CD8-positive, alpha-beta memory T cell (primary cell): ENCODE data around the gene CSTA. TPM values are rescaled to one million over a fixed set of nuclear protein-coding genes. Genes with fewer than 3 reads are reported as not detected.

Source experiments
- CTCF ChIA-PET: fragments of 350-600 bp; sonication (Branson Sonifier 250); formaldehyde crosslinking; loops from one replicate; lab custom pipeline; 2021; ENCODE audit warnings: antibody characterized with exemption; lab: Charles Lee
- POLR2A ChIA-PET: fragments of 350-600 bp; sonication (Branson Sonifier 250); formaldehyde crosslinking; loops from one replicate; lab custom pipeline; 2021; ENCODE audit warnings: antibody characterized with exemption; lab: Charles Lee
- DNase-seq, 5 donors: peaks; one replicate each; pipeline versions ENCODE4 v3.0.0 to v3.0.0-alpha.2; 2020 to 2022; ENCODE audit warnings: mixed read lengths in 1 of 5
- H3K27ac ChIP-seq: one replicate; pipeline ENCODE4 v1.7.0; 2013; ENCODE audit warnings: low read depth, mild to moderate bottlenecking, low read length, moderate library complexity
- H3K27me3 ChIP-seq: 2 replicates; pipeline ENCODE4 v1.7.0; 2013; ENCODE audit warnings: low read length, mild to moderate bottlenecking; ENCODE audit not compliant: insufficient read depth, poor library complexity, severe bottlenecking
- H3K36me3 ChIP-seq: 2 replicates; pipeline ENCODE4 v1.7.0; 2013; ENCODE audit warnings: mild to moderate bottlenecking, low read length, moderate library complexity; ENCODE audit not compliant: insufficient read depth
- H3K4me1 ChIP-seq: 2 replicates; pipeline ENCODE4 v1.7.0; 2013; ENCODE audit warnings: mild to moderate bottlenecking, low read length, moderate library complexity; ENCODE audit not compliant: insufficient read depth
- H3K4me3 ChIP-seq: 2 replicates; pipeline ENCODE4 v1.7.0; 2013; ENCODE audit warnings: mild to moderate bottlenecking, low read length
- H3K9me3 ChIP-seq: 2 replicates; pipeline ENCODE4 v1.7.0; 2013; ENCODE audit warnings: mild to moderate bottlenecking, low read length
- H3K27ac Mint-ChIP-seq, 8 donors: one replicate each; pipeline ENCODE4 v1.8.0; 2020 to 2021; ENCODE audit warnings: mixed read lengths in 8 of 8, mild to moderate bottlenecking in 6 of 8, inconsistent platforms in 3 of 8, moderate library complexity in 3 of 8
- H3K27me3 Mint-ChIP-seq, 2 donors: one replicate each; pipeline ENCODE4 v1.8.0; 2020 to 2021; ENCODE audit warnings: mixed read lengths in 2 of 2, mild to moderate bottlenecking in 1 of 2, moderate library complexity in 1 of 2
- H3K36me3 Mint-ChIP-seq, 3 donors: one replicate each; pipeline ENCODE4 v1.8.0; 2020 to 2021; ENCODE audit warnings: mixed read lengths in 3 of 3, inconsistent platforms in 1 of 3, mild to moderate bottlenecking in 1 of 3
- H3K4me1 Mint-ChIP-seq, 3 donors: one replicate each; pipeline ENCODE4 v1.8.0; 2020 to 2021; ENCODE audit warnings: mixed read lengths in 3 of 3, inconsistent platforms in 1 of 3, mild to moderate bottlenecking in 1 of 3
- H3K4me3 Mint-ChIP-seq, 7 donors: one replicate each; pipeline ENCODE4 v1.8.0; 2020 to 2021; ENCODE audit warnings: mixed read lengths in 7 of 7, mild to moderate bottlenecking in 6 of 7, moderate library complexity in 4 of 7, inconsistent platforms in 2 of 7
- H3K9me3 Mint-ChIP-seq, 5 donors: one replicate each; pipeline ENCODE4 v1.8.0; 2020 to 2022; ENCODE audit warnings: mixed read lengths in 5 of 5, mild to moderate bottlenecking in 3 of 5, moderate library complexity in 2 of 5, inconsistent platforms in 1 of 5
- polyA plus RNA-seq: library from polyadenylated mRNA; unstranded; fragments of 300-500 nt; fragmentation: Illumina TruSeq; gene quantifications from one replicate; pipeline ENCODE4 v1.2.3, GENCODE V29; 2021
- total RNA-seq, 2 experiments: library from RNA; stranded (reverse); gene quantifications; one replicate each; pipeline ENCODE4 v1.2.3, GENCODE V29; 2021

The CSTA gene
- total and polyA plus RNA-seq, 3 experiments from 2014 or later, result 0.31 TPM; not detected in 2

- DNase-seq, result no peak
- H3K4me3 Mint-ChIP-seq, result no peak overlapping the region
- no peak overlapping the region for H3K4me3 ChIP-seq
- H3K27me3 Mint-ChIP-seq, result no peaks in the 10 kb centered on the region
- H3K4me1 Mint-ChIP-seq, result no peaks in the 10 kb centered on the region
- peaks cover 3 to 80% (median 16%) of the 10 kb centered on the region in 3 donors for H3K36me3 Mint-ChIP-seq
- H3K9me3 ChIP-seq, result no peaks in the 10 kb centered on the region
- no peaks in the 10 kb centered on the region for H3K9me3 Mint-ChIP-seq
- no peak overlapping the region for H3K27ac Mint-ChIP-seq
- ChIA-PET POLR2A (no interaction called here), CTCF (no interaction called here)
- H3K36me3 ChIP-seq, result peaks cover 14% of the 10 kb centered on the region
- H3K27me3 ChIP-seq, result no peaks in the 10 kb centered on the region
- no peak overlapping the region for H3K27ac ChIP-seq
- H3K4me1 ChIP-seq, result no peaks in the 10 kb centered on the region
Measured at GRCh38 chr3:122366379-122366749, 41.3 kb downstream of the CSTA start.

- DNase-seq, result no peak
- Mint-ChIP-seq H3K4me3 (no peak overlapping the region), H3K36me3 (peaks cover 0 to 39% (median 12%) of the 10 kb centered on the region in 3 donors), H3K27me3 (no peaks in the 10 kb centered on the region), H3K27ac (peak overlapping the region in 1 of 8 donors; percentile 19), H3K4me1 (peaks cover 0 to 7% (median 0%) of the 10 kb centered on the region in 3 donors), H3K9me3 (no peaks in the 10 kb centered on the region)
- POLR2A ChIA-PET, result no interaction called here
- Histone ChIP-seq H3K4me3 (no peak overlapping the region), H3K27ac (no peak overlapping the region), H3K4me1 (no peaks in the 10 kb centered on the region), H3K9me3 (no peaks in the 10 kb centered on the region), H3K27me3 (no peaks in the 10 kb centered on the region), H3K36me3 (peaks cover 4% of the 10 kb centered on the region)
- CTCF ChIA-PET, result no interaction called here
Measured at GRCh38 chr3:122374034-122374433, 49.0 kb downstream of the CSTA start.

- Histone ChIP-seq H3K4me3 (no peak overlapping the region), H3K27me3 (no peaks in the 10 kb centered on the region), H3K36me3 (no peaks in the 10 kb centered on the region), H3K27ac (no peak overlapping the region), H3K9me3 (no peaks in the 10 kb centered on the region), H3K4me1 (peaks cover 7% of the 10 kb centered on the region)
- Mint-ChIP-seq H3K27ac (no peak overlapping the region), H3K36me3 (peaks cover 0 to 21% (median 4%) of the 10 kb centered on the region in 3 donors), H3K4me1 (peaks cover 10 to 20% (median 13%) of the 10 kb centered on the region in 3 donors), H3K9me3 (no peaks in the 10 kb centered on the region), H3K27me3 (no peaks in the 10 kb centered on the region), H3K4me3 (no peak overlapping the region)
- POLR2A ChIA-PET, result no interaction called here
- no peak for DNase-seq
- CTCF ChIA-PET, result no interaction called here
Measured at GRCh38 chr3:122377975-122378374, 52.9 kb downstream of the CSTA start.

GRCh38 chr3:122382888-122383666 is 58.0 kb downstream of the CSTA start, which contains the start of gene MIX23:
TSS of gene MIX23 (minus strand) at chr3:122383231. CDS start at chr3:122383224, 7 bp downstream.
- H3K27ac Mint-ChIP-seq, result peak within 1 kb of the TSS; percentile 92 to 99 (median 96)
- H3K4me3 ChIP-seq, result peak within 1 kb of the TSS; percentile 74

GRCh38 chr3:122383771-122384697 is 59.0 kb downstream of the CSTA start, which contains the start of gene FAM162A:
TSS of gene FAM162A (plus strand) at chr3:122384182. CDS start at chr3:122384266, 84 bp downstream.
- H3K4me3 Mint-ChIP-seq, result peak within 1 kb of the TSS; percentile 90 to 98 (median 95)
- CTCF ChIA-PET, result interaction anchor here (0.6 to 2.8 kb wide), 21 partner anchors 8 to 838 kb away, joined by 3 to 19 read pairs (median 4); partner anchors contain the start of genes HSPBAP1, KPNA1, PARP14 and POLQ
- Histone ChIP-seq H3K27ac (peak within 1 kb of the TSS; percentile 82), H3K27me3 (no peaks in the 10 kb centered on the region), H3K4me1 (peaks cover 30% of the 10 kb centered on the region), H3K9me3 (no peaks in the 10 kb centered on the region), H3K4me3 (peak within 1 kb of the TSS; percentile 74), H3K36me3 (no peaks in the 10 kb centered on the region)
- DNase-seq, result peak; percentile 90 to 94 (median 92)
- H3K9me3 Mint-ChIP-seq, result no peaks in the 10 kb centered on the region
- H3K36me3 Mint-ChIP-seq, result peaks cover 0 to 26% (median 8%) of the 10 kb centered on the region in 3 donors
- H3K4me1 Mint-ChIP-seq, result peaks cover 39 to 58% (median 55%) of the 10 kb centered on the region in 3 donors
- POLR2A ChIA-PET, result interaction anchor here (0.5 to 2.7 kb wide), 14 partner anchors 9 to 1109 kb away, joined by 3 to 45 read pairs (median 4); partner anchors contain the start of genes DTX3L, HSPBAP1, KPNA1 and PARP9
- peak within 1 kb of the TSS; percentile 92 to 99 (median 96) for H3K27ac Mint-ChIP-seq
- no peaks in the 10 kb centered on the region for H3K27me3 Mint-ChIP-seq

More at GRCh38 chr3:122382888-122383666, 58.0 kb downstream of the CSTA start, which contains the start of gene MIX23:
- H3K4me1 Mint-ChIP-seq, result peaks cover 36 to 53% (median 51%) of the 10 kb centered on the region in 3 donors
- no peaks in the 10 kb centered on the region for H3K27me3 Mint-ChIP-seq
- no peaks in the 10 kb centered on the region for H3K36me3 ChIP-seq
- H3K9me3 ChIP-seq, result no peaks in the 10 kb centered on the region
- H3K27me3 ChIP-seq, result no peaks in the 10 kb centered on the region
- H3K4me1 ChIP-seq, result peaks cover 30% of the 10 kb centered on the region
- no peaks in the 10 kb centered on the region for H3K9me3 Mint-ChIP-seq
- H3K36me3 Mint-ChIP-seq, result peaks cover 0 to 24% (median 4%) of the 10 kb centered on the region in 3 donors
- ChIA-PET POLR2A (interaction anchor here (0.6 to 2.7 kb wide), 8 partner anchors 29 to 1203 kb away, joined by 3 to 45 read pairs (median 4); partner anchors contain the start of genes DTX3L, HSPBAP1, KPNA1 and PARP14), CTCF (interaction anchor here (1.0 to 2.4 kb wide), 4 partner anchors 10 to 837 kb away, joined by 3 to 14 read pairs (median 6); partner anchors contain the start of gene POLQ)
- DNase-seq, result peak; percentile 73 to 88 (median 80)
- H3K4me3 Mint-ChIP-seq, result peak within 1 kb of the TSS; percentile 90 to 98 (median 95)
- H3K27ac ChIP-seq, result peak within 1 kb of the TSS; percentile 82

GRCh38 chr3:122387709-122388108 is 62.7 kb downstream of the CSTA start:
- DNase-seq, result no peak
- no peaks in the 10 kb centered on the region for H3K27me3 Mint-ChIP-seq
- peaks cover 0 to 25% (median 8%) of the 10 kb centered on the region in 3 donors for H3K36me3 Mint-ChIP-seq
- no peaks in the 10 kb centered on the region for H3K36me3 ChIP-seq
- no peaks in the 10 kb centered on the region for H3K9me3 ChIP-seq
- no peaks in the 10 kb centered on the region for H3K27me3 ChIP-seq
- POLR2A ChIA-PET, result no interaction called here
- no peaks in the 10 kb centered on the region for H3K9me3 Mint-ChIP-seq
- H3K4me1 ChIP-seq, result peaks cover 23% of the 10 kb centered on the region
- H3K4me1 Mint-ChIP-seq, result peaks cover 30 to 49% (median 48%) of the 10 kb centered on the region in 3 donors
- peak overlapping the region in 1 of 7 donors; percentile 23 for H3K4me3 Mint-ChIP-seq
- H3K27ac ChIP-seq, result no peak overlapping the region
- CTCF ChIA-PET, result no interaction called here
- no peak overlapping the region for H3K27ac Mint-ChIP-seq
- no peak overlapping the region for H3K4me3 ChIP-seq

- Histone ChIP-seq H3K4me3 (no peak overlapping the region), H3K4me1 (peaks cover 23% of the 10 kb centered on the region), H3K9me3 (no peaks in the 10 kb centered on the region), H3K36me3 (no peaks in the 10 kb centered on the region), H3K27ac (no peak overlapping the region), H3K27me3 (no peaks in the 10 kb centered on the region)
- no peaks in the 10 kb centered on the region for H3K9me3 Mint-ChIP-seq
- no peak for DNase-seq
- peaks cover 20 to 43% (median 35%) of the 10 kb centered on the region in 3 donors for H3K4me1 Mint-ChIP-seq
- ChIA-PET POLR2A (interaction anchor here (0.7 kb wide), 2 partner anchors 24 to 674 kb away, joined by 3 to 8 read pairs; no protein-coding TSS in a partner anchor), CTCF (interaction anchor here (1.0 to 1.7 kb wide), 2 partner anchors 19 to 290 kb away, joined by 3 to 7 read pairs; no protein-coding TSS in a partner anchor)
- H3K36me3 Mint-ChIP-seq, result peaks cover 0 to 26% (median 8%) of the 10 kb centered on the region in 3 donors
- no peaks in the 10 kb centered on the region for H3K27me3 Mint-ChIP-seq
- no peak overlapping the region for H3K27ac Mint-ChIP-seq
- H3K4me3 Mint-ChIP-seq, result no peak overlapping the region
Measured at GRCh38 chr3:122389197-122389596, 64.1 kb downstream of the CSTA start.
